GM21447 (cell line): ENCODE measurements around the gene HELT.
"Not testable (repeated sequence)": the region's sequence is repeated elsewhere in the genome, so short reads cannot be mapped to it uniquely, and the experiment has no call there.

Experiments used
- ATAC-seq: cut with Tn5 transposase; IDR thresholded peaks from one replicate; pipeline ENCODE4 v1.9.1; 2021; ENCODE audit not compliant: unreplicated experiment

The HELT gene

GRCh38 chr4:185035284-185035683, 17.0 kb downstream of the HELT start:
- ATAC-seq: no peak

DNA sequence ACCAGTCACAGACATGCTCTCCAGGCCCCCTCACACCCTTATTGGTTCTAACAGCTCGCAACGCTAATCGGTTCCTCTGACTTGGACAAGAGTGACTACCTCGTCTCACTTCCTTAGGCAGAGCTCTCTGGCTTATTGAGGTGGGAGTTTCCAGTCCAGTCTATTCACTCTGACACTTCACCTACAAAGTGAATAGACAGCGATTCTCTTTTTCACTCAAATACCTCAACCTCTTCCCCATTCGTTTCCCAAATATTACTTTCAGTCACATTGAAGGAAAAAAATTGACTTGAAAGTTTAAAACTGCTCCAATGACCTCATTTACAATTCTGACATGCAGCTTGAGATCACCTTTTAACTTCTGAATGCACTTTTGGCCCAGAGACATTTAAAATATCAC, 17.7 kb downstream of the HELT start:
- no peak for ATAC-seq

DNA sequence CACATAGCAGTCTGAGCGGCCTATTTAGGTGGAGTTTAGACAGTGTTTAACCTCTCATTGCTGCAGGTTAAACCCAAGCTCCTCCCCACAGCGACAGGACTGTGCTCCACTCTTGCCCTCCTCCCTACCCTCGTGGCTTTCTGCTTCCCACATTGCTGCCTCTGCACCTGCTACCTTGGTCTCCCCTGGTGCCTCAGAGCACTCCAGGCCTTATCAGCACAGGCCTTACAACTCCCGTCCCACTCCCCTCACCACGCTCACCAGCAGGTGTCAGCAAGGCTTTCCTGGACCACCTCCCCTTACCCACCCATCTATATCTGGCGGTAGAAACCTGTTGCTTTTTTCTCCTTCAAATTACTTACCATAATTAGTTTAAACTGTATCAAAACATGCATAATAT, 18.6 kb downstream of the HELT start:
- no peak for ATAC-seq

DNA sequence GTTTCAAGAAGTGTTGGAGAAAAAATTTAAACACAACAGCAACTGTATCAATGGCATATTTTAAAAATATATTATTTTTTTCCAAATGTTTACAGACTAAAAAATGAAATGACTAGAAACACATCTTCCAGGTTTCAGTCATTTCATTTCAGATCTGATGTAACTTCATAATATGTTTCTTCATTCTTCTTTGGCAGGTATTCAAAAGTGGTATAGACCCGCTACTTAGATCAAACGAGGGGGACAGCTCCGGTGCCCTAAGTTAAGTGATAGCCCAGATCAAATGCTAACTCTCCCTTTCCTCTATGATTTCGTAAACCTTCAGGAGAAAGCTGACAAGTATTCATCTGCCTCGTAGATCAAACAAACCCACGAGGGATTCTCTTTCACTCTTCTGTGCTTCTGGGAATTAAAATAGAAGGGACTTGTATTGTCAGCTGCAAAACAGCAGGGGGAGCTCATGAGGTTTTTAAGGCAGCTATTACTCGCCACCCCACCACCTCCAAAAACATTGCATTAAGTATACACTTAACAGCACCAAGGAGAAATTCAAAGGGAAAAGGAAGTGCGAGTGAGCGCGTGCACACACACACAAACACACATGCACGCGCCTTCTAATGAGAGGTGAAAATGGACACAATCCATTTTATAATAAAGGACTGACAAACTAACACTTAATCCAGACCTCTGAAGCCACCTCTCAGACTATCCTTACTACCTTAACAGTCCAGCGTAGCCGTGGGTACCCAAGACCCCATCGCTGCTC, 21.4 kb downstream of the HELT start:
- ATAC-seq: peak; percentile 71

DNA sequence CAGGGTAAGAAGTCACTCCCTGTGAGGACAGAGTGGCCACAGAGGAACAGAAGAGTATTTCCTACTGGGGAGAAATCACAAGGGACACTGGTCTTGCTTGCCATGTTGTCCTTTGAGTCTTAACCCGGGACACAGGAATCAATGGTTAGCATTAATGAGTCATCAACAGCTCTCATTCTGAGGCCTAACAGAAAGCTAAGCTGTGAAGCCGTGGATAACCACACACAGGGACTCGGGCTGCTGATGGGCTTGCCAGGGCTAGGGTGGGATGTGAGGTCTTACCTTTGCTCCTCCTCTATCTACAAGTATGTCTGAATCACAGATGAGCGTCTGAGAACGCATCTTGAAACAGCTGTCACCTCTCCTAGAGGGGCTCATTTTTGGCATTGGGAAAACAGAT, 22.2 kb downstream of the HELT start:
- no peak for ATAC-seq

GRCh38 chr4:185050286-185050685, 32.0 kb downstream of the HELT start:
- not testable (repeated sequence) for ATAC-seq

GRCh38 chr4:185051283-185051682, 33.0 kb downstream of the HELT start:
- not testable (repeated sequence) for ATAC-seq

DNA sequence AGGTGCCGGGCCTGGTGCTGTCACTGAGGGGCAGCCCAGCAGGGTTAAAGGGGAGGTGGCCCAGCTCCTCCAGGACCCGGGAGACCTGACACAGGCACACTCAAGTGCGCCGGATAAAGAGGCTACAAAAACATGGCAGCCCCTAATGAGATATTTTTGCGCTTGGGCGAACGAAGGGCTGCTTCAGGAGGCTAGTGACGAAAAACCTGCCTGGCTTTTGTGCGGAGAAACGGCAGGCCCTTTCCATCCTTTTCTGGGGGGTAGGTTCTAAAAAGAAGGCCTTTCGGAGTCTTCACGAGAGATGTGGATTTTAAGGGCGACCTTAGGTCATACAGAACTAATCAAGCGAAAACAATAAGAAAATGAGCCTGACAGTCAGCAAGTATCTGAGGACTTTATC, 35.5 kb downstream of the HELT start:
- ATAC-seq: no peak

GRCh38 chr4:185054272-185054671, 36.0 kb downstream of the HELT start:
- no peak for ATAC-seq

- no peak for ATAC-seq
Measured at GRCh38 chr4:185054886-185055285, 36.6 kb downstream of the HELT start.

DNA sequence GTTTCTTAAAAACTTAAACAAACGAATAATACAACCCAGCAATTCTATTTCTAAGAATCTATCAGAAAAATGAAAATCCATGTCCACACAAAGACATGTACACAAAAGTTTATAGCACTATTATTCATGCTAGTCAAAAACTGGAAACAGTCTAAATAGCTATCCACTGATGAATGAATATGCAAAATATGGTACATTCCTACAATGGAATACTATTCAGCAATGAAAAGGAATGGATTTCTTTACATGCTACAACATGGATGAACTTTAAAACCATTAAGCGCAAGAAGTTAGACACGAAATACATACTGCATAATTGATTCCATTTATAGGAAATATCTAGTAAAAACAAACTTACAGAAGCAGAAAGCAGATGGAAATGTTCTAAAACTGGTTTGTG, 43.3 kb downstream of the HELT start:
- no peak for ATAC-seq

DNA sequence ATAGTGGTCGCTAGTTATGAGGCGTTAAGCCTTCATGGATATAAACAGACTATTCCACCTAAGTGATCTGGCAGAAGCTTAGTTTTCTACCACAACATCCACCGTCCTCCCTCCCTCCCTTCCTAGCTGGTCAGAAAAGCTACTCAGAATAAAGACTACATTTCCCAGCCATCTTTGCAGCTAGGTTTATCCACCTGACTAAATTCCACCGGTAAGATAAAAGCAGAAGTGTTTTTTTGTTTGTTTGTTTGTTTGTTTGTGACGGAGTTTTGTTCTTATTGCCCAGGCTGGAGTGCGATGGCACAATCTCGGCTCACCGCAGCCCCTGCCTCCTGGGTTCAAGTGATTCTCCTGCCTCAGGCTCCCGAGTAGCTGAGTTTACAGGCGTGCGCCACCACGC, 44.3 kb downstream of the HELT start:
- ATAC-seq: no peak

GRCh38 chr4:185066179-185066578, 47.9 kb downstream of the HELT start:
- no peak for ATAC-seq

DNA sequence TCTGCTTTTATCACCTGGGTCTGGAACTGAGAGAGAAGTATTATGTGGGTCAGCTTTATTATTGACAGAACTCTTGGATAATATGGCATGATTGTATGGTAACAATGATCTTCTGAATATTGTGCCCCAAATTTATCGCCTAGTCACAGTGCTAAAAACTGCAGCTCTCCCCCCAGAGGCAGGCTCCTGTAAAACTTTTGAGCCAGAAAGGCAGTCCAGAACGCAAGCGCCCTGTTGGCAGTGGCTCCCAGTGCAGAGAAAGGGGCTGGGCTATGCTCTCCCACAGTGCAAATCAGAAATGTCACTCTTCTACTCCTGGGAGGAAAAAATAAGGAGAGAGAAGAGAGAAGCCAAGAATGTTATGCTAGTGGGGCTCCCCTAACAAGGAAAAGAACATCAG, 50.5 kb downstream of the HELT start:
- no peak for ATAC-seq
